DOHH2 (cell line): Measurements from ENCODE around the gene AHCY.
A peak's percentile ranks its signal among the peaks of the same experiment; 100 is the strongest.
"Not testable (repeated sequence)": the region's sequence is repeated elsewhere in the genome, so short reads cannot be mapped to it uniquely, and the experiment has no call there.

ENCODE experiments used
- H3F3A ChIP-seq: fragments of 200-600 bp; sonication (generic), shearing (Covaris generic); 2 replicates; pipeline ENCODE4 v1.6.0; 2016; ENCODE audit warnings: antibody characterized with exemption, mild to moderate bottlenecking; ENCODE audit not compliant: control insufficient read depth, insufficient read depth
- H3K27ac ChIP-seq: fragments of 200-600 bp; sonication (generic); 2 replicates; pipeline ENCODE4 v1.5.1; 2014; ENCODE audit warnings: low read depth, mild to moderate bottlenecking, low read length, moderate library complexity
- H3K27me3 ChIP-seq: fragments of 200-600 bp; sonication (generic); 2 replicates; pipeline ENCODE4 v1.6.1; 2014; ENCODE audit warnings: mild to moderate bottlenecking, low read length, mixed read lengths; ENCODE audit not compliant: control insufficient read depth
- H3K36me3 ChIP-seq: fragments of 200-600 bp; sonication (generic); 2 replicates; pipeline ENCODE4 v1.6.1; 2014; ENCODE audit warnings: mild to moderate bottlenecking, low read length, moderate library complexity, mixed read lengths; ENCODE audit not compliant: control insufficient read depth
- H3K4me1 ChIP-seq: fragments of 200-600 bp; sonication (generic); 2 replicates; pipeline ENCODE4 v1.6.1; 2014; ENCODE audit warnings: mild to moderate bottlenecking, low read length, mixed read lengths; ENCODE audit not compliant: control insufficient read depth
- H3K4me2 ChIP-seq: fragments of 200-600 bp; sonication (generic); 2 replicates; pipeline ENCODE4 v1.6.0; 2014; ENCODE audit warnings: mild to moderate bottlenecking, low read length, moderate library complexity
- H3K4me3 ChIP-seq: fragments of 200-600 bp; sonication (generic); 2 replicates; pipeline ENCODE4 v1.5.1; 2014; ENCODE audit warnings: mild to moderate bottlenecking, low read length, mixed read lengths
- H3K79me2 ChIP-seq: fragments of 200-600 bp; sonication (generic); 2 replicates; pipeline ENCODE4 v1.6.1; 2014; ENCODE audit warnings: mild to moderate bottlenecking, low read length, mixed read lengths; ENCODE audit not compliant: control insufficient read depth
- H3K9me2 ChIP-seq: fragments of 200-600 bp; sonication (generic); replicated peaks from 2 replicates; pipeline ENCODE4 v1.6.1; 2014; ENCODE audit warnings: mild to moderate bottlenecking, low read length, mixed read lengths; ENCODE audit not compliant: control insufficient read depth
- H3K9me3 ChIP-seq: fragments of 200-600 bp; sonication (generic); 2 replicates; pipeline ENCODE4 v1.6.1; 2014; ENCODE audit warnings: antibody characterized with exemption, low read length, mixed read lengths; ENCODE audit not compliant: control insufficient read depth, insufficient read depth
- H4K20me1 ChIP-seq: fragments of 200-600 bp; sonication (generic); 2 replicates; pipeline ENCODE4 v1.6.0; 2014; ENCODE audit warnings: low read depth, mild to moderate bottlenecking, antibody characterized with exemption, low read length, moderate library complexity; ENCODE audit not compliant: control insufficient read depth, insufficient read depth
- CTCF ChIP-seq: fragments of 200-600 bp; sonication (generic); IDR thresholded peaks from one replicate; pipeline ENCODE4 v1.5.1; 2014; ENCODE audit warnings: antibody characterized with exemption, mild to moderate bottlenecking, low read depth, low read length; ENCODE audit not compliant: poor library complexity, severe bottlenecking
- EZH2phosphoT487 ChIP-seq: fragments of 200-600 bp; sonication (generic); IDR thresholded peaks from 2 replicates; pipeline ENCODE4 v1.6.1; 2017; ENCODE audit warnings: borderline replicate concordance, mild to moderate bottlenecking, antibody characterized with exemption, low read length, moderate library complexity, mixed read lengths

The AHCY gene

DNA sequence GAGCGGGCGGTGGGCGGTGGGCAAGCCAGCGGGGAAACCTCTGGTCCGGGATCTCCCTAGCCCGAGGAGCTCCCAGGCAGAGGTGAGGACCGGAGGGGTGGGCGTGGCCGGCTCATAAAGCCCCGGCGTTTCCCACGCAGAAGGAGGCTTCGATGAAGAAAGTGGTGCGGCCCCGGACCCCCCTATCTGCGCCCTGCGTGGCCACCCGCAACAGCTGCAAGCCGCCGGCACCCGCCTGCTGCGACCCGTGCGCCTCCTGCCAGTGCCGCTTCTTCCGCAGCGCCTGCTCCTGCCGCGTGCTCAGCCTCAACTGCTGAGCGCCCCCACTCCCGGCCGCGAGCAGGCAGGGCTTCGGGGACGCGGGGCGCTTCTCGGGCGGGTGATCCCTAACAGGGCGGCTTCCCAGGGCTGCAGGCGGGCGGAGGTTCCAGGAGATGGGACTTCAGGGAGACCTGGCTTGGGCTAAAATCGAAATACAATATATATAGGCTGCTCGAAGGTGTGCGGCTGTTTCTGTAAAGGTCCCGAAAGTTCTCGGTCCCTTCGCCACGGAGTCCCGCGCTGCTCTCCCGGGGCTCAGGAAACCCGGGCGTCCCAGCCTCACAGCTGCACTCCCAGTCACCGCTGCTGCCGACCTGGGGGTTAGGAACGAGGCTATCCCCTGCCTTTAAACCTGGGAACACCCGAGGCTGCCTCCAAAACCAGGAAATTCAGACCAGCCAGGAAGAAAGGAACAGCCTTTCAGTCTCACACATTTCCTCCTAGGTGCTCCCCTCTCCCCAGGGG, 34.1 kb downstream of the AHCY start:
- H3K79me2 ChIP-seq: no peaks in the 10 kb centered on the region
- H3K9me3 ChIP-seq: no peaks in the 10 kb centered on the region
- H3K27ac ChIP-seq: no peak overlapping the region
- H3K4me2 ChIP-seq: peak overlapping the region; percentile 56
- H3K36me3 ChIP-seq: peaks cover 9% of the 10 kb centered on the region
- no peaks in the 10 kb centered on the region for H4K20me1 ChIP-seq
- TF ChIP-seq EZH2phosphoT487: no peak
- TF ChIP-seq CTCF: no peak
- peaks cover 3% of the 10 kb centered on the region for H3K4me1 ChIP-seq
- H3K27me3 ChIP-seq: no peaks in the 10 kb centered on the region
- peaks cover 6% of the 10 kb centered on the region; the same call in 1 of the 2 replicates for H3F3A ChIP-seq
- H3K4me3 ChIP-seq: peak overlapping the region; percentile 41
- no peaks in the 10 kb centered on the region for H3K9me2 ChIP-seq

DNA sequence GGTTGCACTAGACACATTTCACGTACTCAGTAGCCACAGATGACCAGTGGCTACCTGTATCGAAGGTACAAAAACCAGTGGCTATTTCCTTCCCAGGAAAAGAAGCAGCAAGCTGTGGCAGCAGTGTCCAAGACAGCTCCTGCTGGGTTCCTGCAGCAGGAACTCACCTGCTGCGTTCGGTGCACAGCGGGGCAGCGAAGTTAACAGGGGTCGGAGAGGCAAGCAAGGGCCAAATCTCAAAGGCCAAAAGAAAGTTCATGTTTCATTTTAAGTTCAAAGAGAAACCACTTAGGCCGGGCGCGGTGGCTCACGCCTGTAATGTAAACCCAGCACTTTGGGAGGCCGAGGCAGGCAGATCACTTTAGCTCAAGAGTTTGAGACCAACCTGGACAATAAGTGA, 35.0 kb downstream of the AHCY start:
- H3F3A ChIP-seq: peaks cover 6% of the 10 kb centered on the region; the same call in 1 of the 2 replicates
- TF ChIP-seq CTCF: no peak
- no peak for TF ChIP-seq EZH2phosphoT487
- H3K36me3 ChIP-seq: peaks cover under 1% of the 10 kb centered on the region; the same call in 1 of the 2 replicates
- H3K79me2 ChIP-seq: no peaks in the 10 kb centered on the region
- no peaks in the 10 kb centered on the region for H3K9me3 ChIP-seq
- no peak overlapping the region for H3K4me2 ChIP-seq
- H3K27ac ChIP-seq: no peak overlapping the region
- H3K9me2 ChIP-seq: no peaks in the 10 kb centered on the region
- H3K27me3 ChIP-seq: no peaks in the 10 kb centered on the region
- peaks cover 3% of the 10 kb centered on the region for H3K4me1 ChIP-seq
- no peaks in the 10 kb centered on the region for H4K20me1 ChIP-seq
- no peak overlapping the region for H3K4me3 ChIP-seq

DNA sequence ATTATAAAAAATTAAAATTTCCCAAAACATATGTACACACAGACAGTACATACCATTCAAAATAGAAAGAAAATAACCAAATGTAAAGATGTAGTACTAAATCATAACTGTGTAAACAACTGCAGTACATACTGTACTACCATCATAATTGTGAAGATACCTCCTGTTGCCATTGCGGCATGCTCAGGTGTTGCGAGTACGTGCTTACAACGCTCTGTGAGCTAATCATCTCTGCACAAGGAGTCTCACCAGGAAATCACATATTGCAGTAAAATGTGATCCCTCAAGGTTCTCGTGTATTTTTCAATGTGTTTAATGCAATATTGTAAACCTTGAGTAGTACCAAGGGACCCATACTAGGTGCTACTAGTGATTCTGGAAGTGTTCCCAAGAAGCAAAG, 39.0 kb downstream of the AHCY start:
- H3K27ac ChIP-seq: no peak overlapping the region

GRCh38 chr20:34263468-34263867, 39.7 kb downstream of the AHCY start:
- H3K79me2 ChIP-seq, H3K27ac ChIP-seq, H3K9me3 ChIP-seq, H3K4me3 ChIP-seq, H3K9me2 ChIP-seq, H3K4me1 ChIP-seq, H3K4me2 ChIP-seq, H3K36me3 ChIP-seq, H3K27me3 ChIP-seq, H3F3A ChIP-seq, H4K20me1 ChIP-seq: not testable (repeated sequence)

More for the DNA sequence above, 39.0 kb downstream of the AHCY start:
- no peaks in the 10 kb centered on the region for H3K79me2 ChIP-seq
- H3K27me3 ChIP-seq: no peaks in the 10 kb centered on the region
- no peak for TF ChIP-seq EZH2phosphoT487
- TF ChIP-seq CTCF: no peak
- H3K4me1 ChIP-seq: peaks cover under 1% of the 10 kb centered on the region
- H4K20me1 ChIP-seq: no peaks in the 10 kb centered on the region
- 0 out of 2 replicates have a peak, but pooled peaks cover 2% of the 10 kb centered on the region for H3F3A ChIP-seq
- H3K9me3 ChIP-seq: no peaks in the 10 kb centered on the region
- no peak overlapping the region for H3K4me3 ChIP-seq
- H3K36me3 ChIP-seq: no peaks in the 10 kb centered on the region
- no peak overlapping the region for H3K4me2 ChIP-seq
- H3K9me2 ChIP-seq: no peaks in the 10 kb centered on the region
